Esophagus muscularis mucosa (tissue), 4 donors: ENCODE results near the gene BTNL2. TPM values are rescaled to one million over a fixed set of nuclear protein-coding genes. Genes with fewer than 3 reads are reported as not detected.

Experiments used
- DNase-seq: peaks from one replicate; pipeline ENCODE4 v3.0.0-alpha.2; 2017; ENCODE audit errors: extremely low spot score
- H3K27ac ChIP-seq, 4 donors: fragments of 200-600 bp; sonication (generic); replicated peaks in 1 of 4; 1 replicate in 3 of 4; 2 replicates in 1 of 4; pipeline ENCODE4 v1.5.1; 2016 to 2019; ENCODE audit warnings: mild to moderate bottlenecking in 1 of 4
- H3K27me3 ChIP-seq, 4 donors: fragments of 200-600 bp; sonication (generic); one replicate each; pipeline versions ENCODE4 v1.5.1 to v1.6.0; 2016 to 2019
- H3K36me3 ChIP-seq, 4 donors: fragments of 200-600 bp; sonication (generic); one replicate each; pipeline ENCODE4 v1.5.1; 2016 to 2019
- H3K4me1 ChIP-seq, 4 donors: fragments of 200-600 bp; sonication (generic); one replicate each; pipeline ENCODE4 v1.5.1; 2016 to 2019
- H3K4me3 ChIP-seq, 4 donors: fragments of 200-600 bp; sonication (generic); 1 replicate in 2 of 4; 2 replicates in 2 of 4; pipeline ENCODE4 v1.5.1; 2016 to 2019; ENCODE audit warnings: mild to moderate bottlenecking in 4 of 4, moderate library complexity in 1 of 4
- H3K9me3 ChIP-seq, 4 donors: fragments of 200-600 bp; sonication (generic); 1 replicate in 3 of 4; 2 replicates in 1 of 4; pipeline ENCODE4 v1.5.1; 2016 to 2019
- CTCF ChIP-seq, 3 experiments: fragments of 200-600 bp in 2 of 3; fragments of 450-650 bp in 1 of 3; sonication (generic) in 2 of 3; IDR thresholded peaks; one replicate each; pipeline ENCODE4 v1.5.1; 2017 to 2019; ENCODE audit warnings: antibody characterized with exemption in 3 of 3, mild to moderate bottlenecking in 2 of 3, moderate library complexity in 1 of 3
- EP300 ChIP-seq: sonication (generic); formaldehyde crosslinking; IDR thresholded peaks from one replicate; pipeline ENCODE4 v1.6.1; 2017; ENCODE audit warnings: antibody characterized with exemption
- POLR2A ChIP-seq: fragments of 450-650 bp; IDR thresholded peaks from one replicate; pipeline ENCODE4 v1.6.1; 2017; ENCODE audit warnings: antibody characterized with exemption, moderate library complexity, mild to moderate bottlenecking, low read depth
- POLR2AphosphoS5 ChIP-seq, 2 donors: sonication (generic); formaldehyde crosslinking; IDR thresholded peaks; one replicate each; pipeline ENCODE4 v1.6.1; 2017; ENCODE audit warnings: antibody characterized with exemption in 2 of 2
- WGBS: methylation state at CpG from one replicate; pipeline ENCODE4 v1.1.5; 2018; 5-methylcytosine and 5-hydroxymethylcytosine counted together
- intact Hi-C: fragments of 100-400 bp; cut with DNase I; formaldehyde crosslinking; loops from one replicate; pipeline ENCODE4 v1.15.1; 2023
- total RNA-seq, 4 donors: library from RNA; depleted of rRNA; stranded (reverse); fragments of >200 nt; gene quantifications; one replicate each; pipeline versions ENCODE4 v1.1.0 to v1.2.1, GENCODE V29; 2016

Gene BTNL2
- total RNA-seq, 4 donors from 2014 or later = not detected

DNA sequence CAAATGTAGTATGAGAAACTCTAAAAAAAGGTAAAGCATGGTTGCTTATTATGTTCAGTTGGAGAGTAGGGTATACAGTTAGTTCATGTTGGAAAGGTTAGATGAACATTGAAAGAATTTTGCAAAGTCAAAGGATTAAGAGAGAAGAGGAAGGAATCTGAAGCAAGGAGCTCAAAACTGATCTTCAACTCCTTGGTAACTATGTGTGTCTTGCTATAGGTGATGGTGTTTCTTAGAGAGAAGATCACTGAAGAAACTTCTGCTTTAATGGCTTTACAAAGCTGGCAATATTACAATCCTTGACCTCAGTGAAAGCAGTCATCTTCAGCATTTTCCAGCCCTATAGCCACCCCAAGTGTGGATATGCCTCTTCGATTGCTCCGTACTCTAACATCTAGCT lies 37.5 kb upstream of the BTNL2 start:
- 91% methylated on average over 2 of the region's 2 CpGs for WGBS
- TF ChIP-seq POLR2A = no peak
- no peak for TF ChIP-seq POLR2AphosphoS5 (IDR thresholded peaks at IDR 0.05)
- no peak for TF ChIP-seq CTCF (IDR thresholded peaks at IDR 0.05)
- TF ChIP-seq EP300 = no peak
- H3K4me3 ChIP-seq = no peak overlapping the region
- intact Hi-C loops = no loop called here
- DNase-seq = no peak
- H3K27me3 ChIP-seq = peaks cover 0 to 7% (median 0%) of the 10 kb centered on the region in 4 donors
- no peak overlapping the region for H3K27ac ChIP-seq
- peaks cover 0 to 4% (median 0%) of the 10 kb centered on the region in 4 donors for H3K36me3 ChIP-seq
- H3K4me1 ChIP-seq = peaks cover 0 to under 1% (median 0%) of the 10 kb centered on the region in 4 donors
- no peaks in the 10 kb centered on the region for H3K9me3 ChIP-seq

GRCh38 chr6:32442977-32443552 lies 36.1 kb upstream of the BTNL2 start:
- TF ChIP-seq EP300 (no peak), CTCF (IDR thresholded peaks at IDR 0.05) (no peak), POLR2AphosphoS5 (IDR thresholded peaks at IDR 0.05) (no peak), POLR2A (no peak)
- H3K4me3 ChIP-seq = no peak overlapping the region
- no peaks in the 10 kb centered on the region for H3K9me3 ChIP-seq
- DNase-seq = no peak
- H3K36me3 ChIP-seq = peaks cover 0 to 4% (median 0%) of the 10 kb centered on the region in 4 donors
- H3K27me3 ChIP-seq = peaks cover 0 to 3% (median 0%) of the 10 kb centered on the region in 4 donors
- 79% methylated on average over 7 of the region's 8 CpGs for WGBS
- H3K27ac ChIP-seq = no peak overlapping the region
- intact Hi-C loops = no loop called here
- H3K4me1 ChIP-seq = peaks cover 0 to 3% (median 0%) of the 10 kb centered on the region in 4 donors

- H3K4me3 ChIP-seq = no peak overlapping the region
- intact Hi-C loops = no loop called here
- no peak for TF ChIP-seq EP300
- no peak for TF ChIP-seq POLR2A
- TF ChIP-seq POLR2AphosphoS5 (IDR thresholded peaks at IDR 0.05) = no peak
- no peak for TF ChIP-seq CTCF (IDR thresholded peaks at IDR 0.05)
Observed at GRCh38 chr6:32442243-32442667, 35.3 kb upstream of the BTNL2 start.

GRCh38 chr6:32439602-32440214 lies 32.7 kb upstream of the BTNL2 start, which contains the start of gene HLA-DRA:
HLA-DRA (plus strand) TSS chr6:32439887; CDS start chr6:32439951, 64 bp downstream.
- WGBS = 40% methylated on average over 9 of the region's 9 CpGs
- H3K27ac ChIP-seq = peak within 1 kb of the TSS; percentile 40 to 70 (median 68)
- TF ChIP-seq EP300 (no peak), POLR2AphosphoS5 (IDR thresholded peaks at IDR 0.05) (peak; percentile 24 to 83)

More at GRCh38 chr6:32442243-32442667, 35.3 kb upstream of the BTNL2 start:
- Histone ChIP-seq H3K36me3 (peaks cover 0 to 4% (median 0%) of the 10 kb centered on the region in 4 donors), H3K4me1 (peaks cover 0 to 3% (median 0%) of the 10 kb centered on the region in 4 donors), H3K27me3 (peaks cover 0 to 3% (median 0%) of the 10 kb centered on the region in 4 donors), H3K27ac (no peak overlapping the region), H3K9me3 (no peaks in the 10 kb centered on the region)
- no peak for DNase-seq
- WGBS = 87% methylated on average over 7 of the region's 7 CpGs

GRCh38 chr6:32439139-32439538 lies 32.2 kb upstream of the BTNL2 start:
- no peak for TF ChIP-seq POLR2A
- TF ChIP-seq EP300 = no peak
- no peak for TF ChIP-seq POLR2AphosphoS5 (IDR thresholded peaks at IDR 0.05)
- TF ChIP-seq CTCF (IDR thresholded peaks at IDR 0.05) = no peak
- peak overlapping the region in 2 of 4 donors; percentile 33 to 70 for H3K27ac ChIP-seq
- H3K9me3 ChIP-seq = no peaks in the 10 kb centered on the region
- peaks cover 0 to 3% (median 0%) of the 10 kb centered on the region in 4 donors for H3K27me3 ChIP-seq
- H3K36me3 ChIP-seq = peaks cover 0 to 4% (median 0%) of the 10 kb centered on the region in 4 donors
- peaks cover 0 to 3% (median 0%) of the 10 kb centered on the region in 4 donors for H3K4me1 ChIP-seq
- WGBS = 96% methylated on average over 1 of the region's 1 CpG
- intact Hi-C loops = no loop called here
- H3K4me3 ChIP-seq = peak overlapping the region in 1 of 4 donors; percentile 41
- no peak for DNase-seq

More at GRCh38 chr6:32439602-32440214, 32.7 kb upstream of the BTNL2 start, which contains the start of gene HLA-DRA:
- intact Hi-C loops = no loop called here
- Histone ChIP-seq H3K9me3 (no peaks in the 10 kb centered on the region), H3K4me1 (peaks cover 0 to 3% (median 0%) of the 10 kb centered on the region in 4 donors), H3K36me3 (peaks cover 0 to 4% (median 0%) of the 10 kb centered on the region in 4 donors), H3K4me3 (peak within 1 kb of the TSS; percentile 41 to 60 (median 42)), H3K27me3 (peaks cover 0 to 3% (median 0%) of the 10 kb centered on the region in 4 donors)
- DNase-seq = no peak
